ENCODE measurements around the gene INO80C.

INO80C gene

GRCh38 chr18:35435401-35435800 is 62.4 kb downstream of the INO80C start:
- Histone ChIP-seq H2AFZ (ENCODE audit: low read length) (no peak overlapping the region), H3K9me2 (ENCODE audit: low read depth, low read length) (no peaks in the 10 kb centered on the region), H3K4me3 (ENCODE audit: low read depth, low read length, poor library complexity, severe bottlenecking) (no peak overlapping the region), H3K27me3 (ENCODE audit: insufficient read depth, low read length) (no peaks in the 10 kb centered on the region), H3K9me3 (ENCODE audit: low read length) (no peaks in the 10 kb centered on the region; the same call in 1 of the 2 replicates), H3K4me1 (ENCODE audit: insufficient read depth, low read length, severe bottlenecking) (no peaks in the 10 kb centered on the region), H3K27ac (ENCODE audit: low read depth, low read length, poor library complexity, severe bottlenecking) (no peak overlapping the region), H3K36me3 (ENCODE audit: insufficient read depth, low read length) (no peaks in the 10 kb centered on the region), H3K79me2 (ENCODE audit: insufficient read depth, low read length) (no peaks in the 10 kb centered on the region), H3K4me2 (ENCODE audit: low read length) (no peak overlapping the region), H4K20me1 (ENCODE audit: insufficient read depth, low read length) (no peaks in the 10 kb centered on the region), H3F3A (ENCODE audit: insufficient read depth, low read length) (no peaks in the 10 kb centered on the region), H3K9ac (ENCODE audit: low read length) (no peak overlapping the region)
- no peak for TF ChIP-seq CTCF (IDR thresholded peaks at IDR 0.05; ENCODE audit: low read length)
- no peak for TF ChIP-seq EZH2 (IDR thresholded peaks at IDR 0.05; ENCODE audit: borderline replicate concordance, low read length)

- TF ChIP-seq EZH2 (IDR thresholded peaks at IDR 0.05; ENCODE audit: borderline replicate concordance, low read length) (no peak), CTCF (IDR thresholded peaks at IDR 0.05; ENCODE audit: low read length) (no peak)
- no peaks in the 10 kb centered on the region for H3K36me3 ChIP-seq (ENCODE audit: insufficient read depth, low read length)
- H3F3A ChIP-seq (ENCODE audit: insufficient read depth, low read length) = no peaks in the 10 kb centered on the region
- H3K27me3 ChIP-seq (ENCODE audit: insufficient read depth, low read length) = no peaks in the 10 kb centered on the region
- H3K27ac ChIP-seq (ENCODE audit: low read depth, low read length, poor library complexity, severe bottlenecking) = no peak overlapping the region
- H2AFZ ChIP-seq (ENCODE audit: low read length) = no peak overlapping the region
- H3K9ac ChIP-seq (ENCODE audit: low read length) = no peak overlapping the region
- H4K20me1 ChIP-seq (ENCODE audit: insufficient read depth, low read length) = no peaks in the 10 kb centered on the region
- H3K4me3 ChIP-seq (ENCODE audit: low read depth, low read length, poor library complexity, severe bottlenecking) = no peak overlapping the region
- no peaks in the 10 kb centered on the region for H3K4me1 ChIP-seq (ENCODE audit: insufficient read depth, low read length, severe bottlenecking)
- no peaks in the 10 kb centered on the region for H3K79me2 ChIP-seq (ENCODE audit: insufficient read depth, low read length)
- H3K9me3 ChIP-seq (ENCODE audit: low read length) = no peaks in the 10 kb centered on the region; the same call in 1 of the 2 replicates
- H3K4me2 ChIP-seq (ENCODE audit: low read length) = no peak overlapping the region
- H3K9me2 ChIP-seq (ENCODE audit: low read depth, low read length) = no peaks in the 10 kb centered on the region
Observed at GRCh38 chr18:35432565-35433001, 65.2 kb downstream of the INO80C start.

GRCh38 chr18:35431374-35431741 is 66.4 kb downstream of the INO80C start:
- no peak for TF ChIP-seq CTCF (IDR thresholded peaks at IDR 0.05; ENCODE audit: low read length)
- TF ChIP-seq EZH2 (IDR thresholded peaks at IDR 0.05; ENCODE audit: borderline replicate concordance, low read length) = no peak
- no peaks in the 10 kb centered on the region for H3K4me1 ChIP-seq (ENCODE audit: insufficient read depth, low read length, severe bottlenecking)
- H3K9ac ChIP-seq (ENCODE audit: low read length) = no peak overlapping the region
- H3K9me3 ChIP-seq (ENCODE audit: low read length) = no peaks in the 10 kb centered on the region; the same call in 1 of the 2 replicates
- no peaks in the 10 kb centered on the region for H3F3A ChIP-seq (ENCODE audit: insufficient read depth, low read length)
- H3K27ac ChIP-seq (ENCODE audit: low read depth, low read length, poor library complexity, severe bottlenecking) = no peak overlapping the region
- H3K27me3 ChIP-seq (ENCODE audit: insufficient read depth, low read length) = no peaks in the 10 kb centered on the region
- no peaks in the 10 kb centered on the region for H3K79me2 ChIP-seq (ENCODE audit: insufficient read depth, low read length)
- no peak overlapping the region for H3K4me3 ChIP-seq (ENCODE audit: low read depth, low read length, poor library complexity, severe bottlenecking)
- no peaks in the 10 kb centered on the region for H3K9me2 ChIP-seq (ENCODE audit: low read depth, low read length)
- no peaks in the 10 kb centered on the region for H3K36me3 ChIP-seq (ENCODE audit: insufficient read depth, low read length)
- H4K20me1 ChIP-seq (ENCODE audit: insufficient read depth, low read length) = no peaks in the 10 kb centered on the region
- no peak overlapping the region for H2AFZ ChIP-seq (ENCODE audit: low read length)
- no peak overlapping the region for H3K4me2 ChIP-seq (ENCODE audit: low read length)
